OCI-LY1 (cell line): Measurements from ENCODE around the gene WWOX.

ENCODE experiments used
- H2AFZ ChIP-seq: fragments of 200-600 bp; sonication (generic), shearing (Covaris generic); 2 replicates; pipeline ENCODE4 v1.6.0; 2014; ENCODE audit warnings: antibody characterized with exemption, mild to moderate bottlenecking, low read length
- H3F3A ChIP-seq: fragments of 200-600 bp; sonication (generic), shearing (Covaris generic); 2 replicates; pipeline ENCODE4 v1.6.0; 2014; ENCODE audit warnings: mild to moderate bottlenecking, antibody characterized with exemption, low read length, moderate library complexity; ENCODE audit not compliant: insufficient read depth
- H3K27ac ChIP-seq: fragments of 200-600 bp; sonication (generic); 2 replicates; pipeline ENCODE4 v1.5.1; 2014; ENCODE audit warnings: low read length, mixed run types, mild to moderate bottlenecking, low read depth; ENCODE audit not compliant: poor library complexity, severe bottlenecking
- H3K27me3 ChIP-seq: fragments of 200-600 bp; sonication (generic); 2 replicates; pipeline ENCODE4 v1.6.0; 2014; ENCODE audit warnings: antibody characterized with exemption, mild to moderate bottlenecking, low read length, moderate library complexity; ENCODE audit not compliant: insufficient read depth
- H3K36me3 ChIP-seq: fragments of 200-600 bp; sonication (generic); 2 replicates; pipeline ENCODE4 v1.6.1; 2014; ENCODE audit warnings: mild to moderate bottlenecking, antibody characterized with exemption, low read length, moderate library complexity, mixed read lengths; ENCODE audit not compliant: insufficient read depth
- H3K4me1 ChIP-seq: fragments of 200-600 bp; sonication (generic); 2 replicates; pipeline ENCODE4 v1.5.1; 2014; ENCODE audit warnings: mild to moderate bottlenecking, low read length, moderate library complexity; ENCODE audit not compliant: insufficient read depth, severe bottlenecking
- H3K4me2 ChIP-seq: fragments of 200-600 bp; sonication (generic), shearing (Covaris generic); 2 replicates; pipeline ENCODE4 v1.6.1; 2014; ENCODE audit warnings: low read length
- H3K4me3 ChIP-seq: fragments of 200-600 bp; sonication (generic); 2 replicates; pipeline ENCODE4 v1.5.1; 2014; ENCODE audit warnings: low read length, low read depth, mild to moderate bottlenecking, mixed read lengths; ENCODE audit not compliant: poor library complexity, severe bottlenecking
- H3K79me2 ChIP-seq: fragments of 200-600 bp; shearing (Covaris generic); 2 replicates; pipeline ENCODE4 v1.6.1; 2016; ENCODE audit warnings: mixed run types, low read length, mixed read lengths; ENCODE audit not compliant: insufficient read depth
- H3K9ac ChIP-seq: fragments of 200-600 bp; sonication (generic), shearing (Covaris generic); 2 replicates; pipeline ENCODE4 v1.6.1; 2014; ENCODE audit warnings: mild to moderate bottlenecking, low read length, mixed read lengths
- H3K9me2 ChIP-seq: fragments of 200-600 bp; sonication (generic), shearing (Covaris generic); 2 replicates; pipeline ENCODE4 v1.6.1; 2014; ENCODE audit warnings: low read depth, mild to moderate bottlenecking, low read length, mixed read lengths
- H3K9me3 ChIP-seq: fragments of 200-600 bp; shearing (Covaris generic); 2 replicates; pipeline ENCODE4 v1.6.1; 2014; ENCODE audit warnings: low read length, mixed read lengths
- H4K20me1 ChIP-seq: fragments of 200-600 bp; sonication (generic), shearing (Covaris generic); 2 replicates; pipeline ENCODE4 v1.6.0; 2016; ENCODE audit warnings: mild to moderate bottlenecking, low read length; ENCODE audit not compliant: insufficient read depth
- CTCF ChIP-seq: fragments of 200-600 bp; sonication (generic), shearing (Covaris generic); IDR thresholded peaks from 2 replicates; pipeline ENCODE4 v1.5.1; 2017; ENCODE audit warnings: mild to moderate bottlenecking, antibody characterized with exemption, low read length, moderate library complexity, mixed read lengths
- EZH2 ChIP-seq: fragments of 200-600 bp; sonication (generic), shearing (Covaris generic); IDR thresholded peaks from 2 replicates; pipeline ENCODE4 v1.8.0; 2017; ENCODE audit warnings: borderline replicate concordance, mixed run types, mild to moderate bottlenecking, antibody characterized with exemption, low read length, moderate library complexity, mixed read lengths

Gene WWOX

DNA sequence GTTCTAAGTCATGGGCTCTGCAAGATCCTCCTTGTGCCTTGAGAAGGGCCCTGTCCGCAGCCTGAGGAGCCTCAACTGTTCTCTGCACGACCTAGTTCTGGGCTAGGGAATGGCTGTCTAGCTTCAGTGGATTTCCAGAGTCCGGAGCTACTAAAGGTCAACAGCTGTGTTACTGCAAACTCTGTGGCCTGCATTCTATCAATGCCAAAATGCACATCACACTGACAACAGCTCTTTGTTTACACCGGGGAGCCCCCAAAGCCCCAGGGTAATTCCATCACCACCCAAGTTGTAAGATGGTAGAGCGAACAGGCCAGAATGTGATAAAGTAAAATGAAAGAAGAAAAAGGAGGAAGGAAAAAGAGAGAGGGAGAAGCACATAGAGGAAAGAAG lies 890.9 kb downstream of the WWOX start:
- no peaks in the 10 kb centered on the region for H3K4me1 ChIP-seq
- no peaks in the 10 kb centered on the region for H4K20me1 ChIP-seq
- no peaks in the 10 kb centered on the region for H3K9me3 ChIP-seq
- H3K9me2 ChIP-seq: no peaks in the 10 kb centered on the region
- no peak overlapping the region for H3K9ac ChIP-seq
- no peak overlapping the region for H2AFZ ChIP-seq
- no peaks in the 10 kb centered on the region for H3K27me3 ChIP-seq
- TF ChIP-seq EZH2 (no peak), CTCF (no peak)
- no peak overlapping the region for H3K4me2 ChIP-seq
- no peaks in the 10 kb centered on the region for H3K79me2 ChIP-seq
- H3K4me3 ChIP-seq: no peak overlapping the region
- no peak overlapping the region for H3K27ac ChIP-seq
- no peaks in the 10 kb centered on the region for H3K36me3 ChIP-seq
- no peaks in the 10 kb centered on the region for H3F3A ChIP-seq

GRCh38 chr16:78992001-78992400 lies 892.5 kb downstream of the WWOX start:
- no peaks in the 10 kb centered on the region for H3K9me3 ChIP-seq
- no peaks in the 10 kb centered on the region for H3F3A ChIP-seq
- H3K27me3 ChIP-seq: no peaks in the 10 kb centered on the region
- no peak overlapping the region for H3K4me2 ChIP-seq
- H2AFZ ChIP-seq: no peak overlapping the region
- H3K9me2 ChIP-seq: no peaks in the 10 kb centered on the region
- no peak overlapping the region for H3K4me3 ChIP-seq
- TF ChIP-seq CTCF (no peak), EZH2 (no peak)
- no peak overlapping the region for H3K9ac ChIP-seq
- H3K36me3 ChIP-seq: no peaks in the 10 kb centered on the region
- no peak overlapping the region for H3K27ac ChIP-seq
- no peaks in the 10 kb centered on the region for H3K79me2 ChIP-seq
- H3K4me1 ChIP-seq: no peaks in the 10 kb centered on the region
- no peaks in the 10 kb centered on the region for H4K20me1 ChIP-seq

GRCh38 chr16:78993346-78993745 lies 893.9 kb downstream of the WWOX start:
- Histone ChIP-seq H3K27ac (no peak overlapping the region), H3K27me3 (no peaks in the 10 kb centered on the region), H4K20me1 (no peaks in the 10 kb centered on the region), H3K79me2 (no peaks in the 10 kb centered on the region), H3K9ac (no peak overlapping the region), H3K4me2 (no peak overlapping the region), H3F3A (no peaks in the 10 kb centered on the region), H3K4me3 (no peak overlapping the region), H3K4me1 (no peaks in the 10 kb centered on the region), H3K9me3 (no peaks in the 10 kb centered on the region), H2AFZ (no peak overlapping the region), H3K9me2 (no peaks in the 10 kb centered on the region), H3K36me3 (no peaks in the 10 kb centered on the region)
- TF ChIP-seq EZH2 (no peak), CTCF (no peak)
